GM10248 (cell line): ENCODE data around the gene GNB5.

Experiments
- CTCF ChIA-PET: fragments of 300-600 bp; sonication (Branson Sonifier 250); formaldehyde crosslinking; extraction: SDS; loops from one replicate; lab custom pipeline; 2021; ENCODE audit warnings: antibody characterized with exemption; lab: Yijun Ruan, JAX
- POLR2A ChIA-PET: fragments of 350-650 bp; sonication (Branson Sonifier 250); formaldehyde crosslinking; extraction: SDS; loops from one replicate; lab custom pipeline; 2020; ENCODE audit warnings: antibody characterized with exemption; lab: Yijun Ruan, JAX
- DNase-seq: peaks from one replicate; pipeline ENCODE4 v3.0.0; 2012; ENCODE audit errors: extremely low spot score
- CTCF ChIP-seq: IDR thresholded peaks from 2 replicates; pipeline ENCODE4 v1.5.1; 2012; ENCODE audit warnings: mild to moderate bottlenecking, low read depth; ENCODE audit errors: extremely low read depth, missing control alignments, control extremely low read depth

Gene GNB5

GRCh38 chr15:52224211-52224610 lies 33.0 kb upstream of the GNB5 start:
- ChIA-PET CTCF (interaction anchor here (5.3 to 7.4 kb wide), 3 partner anchors 9 to 15 kb away, joined by 37 to 82 read pairs (median 64); no protein-coding TSS in a partner anchor), POLR2A (interaction anchor here (0.5 kb wide), 1 partner anchor 61 kb away, joined by 3 read pairs; no protein-coding TSS in a partner anchor)
- TF ChIP-seq CTCF = no peak
- no peak for DNase-seq

GRCh38 chr15:52221730-52222129 lies 30.5 kb upstream of the GNB5 start:
- no peak for TF ChIP-seq CTCF
- ChIA-PET POLR2A (no interaction called here), CTCF (interaction anchor here (1.2 to 3.1 kb wide), 4 partner anchors 9 to 139 kb away, joined by 3 to 17 read pairs (median 4); no protein-coding TSS in a partner anchor)
- DNase-seq = no peak

GRCh38 chr15:52220937-52221660 lies 29.9 kb upstream of the GNB5 start:
- no peak for TF ChIP-seq CTCF
- POLR2A ChIA-PET = no interaction called here
- DNase-seq = no peak
- CTCF ChIA-PET = interaction anchor here (1.1 to 3.1 kb wide), 8 partner anchors 9 to 144 kb away, joined by 3 to 17 read pairs (median 4); no protein-coding TSS in a partner anchor

- DNase-seq = no peak
- POLR2A ChIA-PET = no interaction called here
- TF ChIP-seq CTCF = no peak
- CTCF ChIA-PET = interaction anchor here (1.1 to 3.1 kb wide), 7 partner anchors 10 to 395 kb away, joined by 3 to 17 read pairs (median 3); no protein-coding TSS in a partner anchor
These were observed 29.1 kb upstream of the GNB5 start for GRCh38 chr15:52220251-52220650.

GRCh38 chr15:52218816-52219215 lies 27.6 kb upstream of the GNB5 start:
- ChIA-PET POLR2A (no interaction called here), CTCF (no interaction called here)
- no peak for DNase-seq
- no peak for TF ChIP-seq CTCF

- CTCF ChIA-PET = no interaction called here
- POLR2A ChIA-PET = no interaction called here
- no peak for DNase-seq
- no peak for TF ChIP-seq CTCF
These were observed 27.2 kb upstream of the GNB5 start for GRCh38 chr15:52218371-52218770.
